Cortex of kidney (tissue), 1 donor: Measurements from ENCODE around the gene CIAO3.

Experiments used
- DNase-seq: peaks from one replicate; lab custom pipeline; 2025; lab: John Stamatoyannopoulos, UW

The CIAO3 gene

DNA sequence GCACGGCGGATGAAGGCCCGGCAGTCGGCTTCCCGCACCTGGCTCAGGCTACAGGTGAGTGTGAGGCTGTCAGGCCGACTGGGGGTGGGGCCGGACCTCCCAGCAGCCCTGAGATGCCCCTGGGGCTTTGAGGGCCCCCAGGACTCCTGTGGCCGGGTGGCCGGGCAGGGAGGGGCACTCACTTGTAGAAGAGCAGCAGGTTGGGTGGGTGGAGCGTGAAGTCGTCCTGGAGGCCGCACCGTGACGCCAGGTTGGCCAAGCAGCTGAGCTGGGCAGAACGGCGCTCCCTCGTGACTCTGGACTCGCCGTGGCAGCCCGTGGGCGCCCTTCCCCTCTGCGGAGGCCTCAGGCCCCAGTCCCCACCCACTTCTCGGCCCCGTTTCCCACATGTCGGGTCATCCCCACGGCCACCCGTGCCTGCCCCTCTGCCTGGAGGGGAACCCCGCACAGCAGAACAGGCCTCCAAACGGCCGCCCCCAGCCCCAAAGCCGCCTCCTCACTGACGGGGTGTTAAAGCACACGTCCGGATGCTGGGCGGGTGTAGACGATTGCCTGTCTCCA lies 34.5 kb upstream of the CIAO3 start:
- no peak for DNase-seq

GRCh38 chr16:774086-775001 lies 33.5 kb upstream of the CIAO3 start:
- no peak for DNase-seq

GRCh38 chr16:772959-773358 lies 32.2 kb upstream of the CIAO3 start:
- no peak for DNase-seq

DNA sequence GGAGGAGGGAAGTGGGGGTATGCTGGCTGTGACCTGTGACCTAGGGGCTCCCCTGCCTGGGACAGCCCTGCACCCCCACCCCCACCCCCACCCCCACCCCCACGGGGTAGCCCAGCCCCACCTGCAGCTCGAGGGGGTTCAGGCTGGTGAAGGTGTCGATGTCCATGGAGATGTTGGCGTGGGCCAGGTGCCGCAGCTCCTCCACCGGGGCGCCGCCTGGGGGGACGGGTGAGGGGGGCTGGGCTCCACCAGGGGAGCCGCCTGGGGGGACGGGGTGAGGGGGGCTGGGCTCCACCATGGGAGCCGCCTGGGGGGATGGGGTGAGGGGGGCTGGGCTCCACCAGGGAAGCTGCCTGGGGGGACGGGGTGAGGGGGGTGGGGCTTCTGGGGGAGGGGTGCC lies 29.6 kb upstream of the CIAO3 start:
- no peak for DNase-seq

GRCh38 chr16:769934-770333 lies 29.1 kb upstream of the CIAO3 start:
- DNase-seq = no peak

DNA sequence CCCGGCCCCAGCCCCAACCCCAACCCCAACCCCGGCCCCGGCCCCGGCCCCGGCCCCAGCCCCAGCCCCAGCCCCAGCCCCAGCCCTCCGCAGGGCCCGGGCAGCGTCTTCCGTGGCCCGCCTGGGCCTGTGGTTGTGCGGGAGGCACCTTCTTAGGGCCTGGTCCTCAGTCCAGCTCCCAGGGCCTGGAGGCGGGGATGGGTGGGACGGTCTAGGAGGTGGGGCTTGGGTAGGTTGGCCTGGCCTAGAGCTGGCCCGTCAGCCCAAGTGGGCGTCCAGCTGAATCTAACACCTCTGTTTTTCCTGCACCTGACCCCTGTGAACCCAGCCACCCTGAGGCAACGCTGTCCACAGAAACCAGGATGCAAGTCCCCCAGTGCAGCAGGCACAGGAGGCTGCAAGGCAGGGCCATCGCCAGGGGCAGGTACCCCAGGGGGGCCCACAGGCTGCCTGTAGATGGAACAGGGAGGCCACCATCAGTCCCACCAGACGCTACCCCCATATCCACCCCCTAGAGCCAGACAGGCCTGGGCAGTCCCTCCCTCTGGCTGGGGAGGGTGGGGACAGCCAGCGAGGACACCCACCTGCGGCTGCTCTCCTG lies 28.5 kb upstream of the CIAO3 start:
- DNase-seq = no peak

DNA sequence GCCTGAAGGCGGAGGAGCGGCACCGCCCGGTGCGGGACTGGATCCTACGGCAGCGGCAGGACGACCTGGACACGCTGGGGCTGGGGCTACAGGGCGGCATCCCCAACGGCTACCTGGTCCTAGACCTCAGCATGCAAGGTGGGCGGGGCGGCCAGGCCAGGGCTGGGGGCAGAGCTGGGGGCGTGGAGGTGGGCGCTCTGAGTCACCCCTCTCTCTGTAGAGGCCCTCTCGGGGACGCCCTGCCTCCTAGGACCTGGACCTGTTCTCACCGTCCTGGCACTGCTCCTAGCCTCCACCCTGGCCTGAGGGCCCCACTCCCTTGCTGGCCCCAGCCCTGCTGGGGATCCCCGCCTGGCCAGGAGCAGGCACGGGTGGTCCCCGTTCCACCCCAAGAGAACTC lies 27.6 kb upstream of the CIAO3 start:
- DNase-seq = no peak

GRCh38 chr16:767743-768235 lies 27.0 kb upstream of the CIAO3 start:
- no peak for DNase-seq

- no peak for DNase-seq
Measured at GRCh38 chr16:766820-767640, 26.2 kb upstream of the CIAO3 start.

- DNase-seq = no peak
Measured at GRCh38 chr16:766008-766819, 25.4 kb upstream of the CIAO3 start.

- DNase-seq = no peak
Measured at GRCh38 chr16:765488-765865, 24.7 kb upstream of the CIAO3 start.

GRCh38 chr16:764848-765487 lies 24.2 kb upstream of the CIAO3 start:
- DNase-seq = no peak

DNA sequence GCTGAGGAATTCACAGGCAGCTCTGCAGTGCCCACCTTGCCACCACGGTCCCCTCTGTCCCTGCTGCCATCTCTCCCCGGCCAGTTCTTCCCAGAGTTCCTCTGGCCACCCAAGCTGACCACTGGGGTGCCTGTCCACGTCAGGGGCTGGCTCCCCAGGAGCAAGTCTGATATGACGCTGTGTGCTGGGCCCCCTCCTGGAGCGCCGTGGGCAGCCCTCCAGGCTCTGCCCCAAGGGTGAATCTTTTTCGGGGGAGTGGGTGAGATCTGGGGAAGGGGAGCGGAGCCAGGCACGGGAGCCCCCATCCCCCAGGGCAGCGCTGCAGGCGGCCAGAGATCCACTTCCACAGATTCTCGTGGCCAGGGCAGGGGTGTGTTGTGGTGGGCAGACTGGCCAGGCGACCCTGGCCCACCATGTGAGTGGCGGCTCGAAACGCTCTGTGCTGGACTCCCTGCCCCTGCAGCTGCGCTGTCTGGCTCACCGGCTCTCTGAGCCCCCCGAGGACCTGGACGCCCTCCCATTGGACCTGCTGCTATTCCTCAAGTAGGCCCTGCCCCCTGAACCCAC lies 23.5 kb upstream of the CIAO3 start:
- DNase-seq = no peak

DNA sequence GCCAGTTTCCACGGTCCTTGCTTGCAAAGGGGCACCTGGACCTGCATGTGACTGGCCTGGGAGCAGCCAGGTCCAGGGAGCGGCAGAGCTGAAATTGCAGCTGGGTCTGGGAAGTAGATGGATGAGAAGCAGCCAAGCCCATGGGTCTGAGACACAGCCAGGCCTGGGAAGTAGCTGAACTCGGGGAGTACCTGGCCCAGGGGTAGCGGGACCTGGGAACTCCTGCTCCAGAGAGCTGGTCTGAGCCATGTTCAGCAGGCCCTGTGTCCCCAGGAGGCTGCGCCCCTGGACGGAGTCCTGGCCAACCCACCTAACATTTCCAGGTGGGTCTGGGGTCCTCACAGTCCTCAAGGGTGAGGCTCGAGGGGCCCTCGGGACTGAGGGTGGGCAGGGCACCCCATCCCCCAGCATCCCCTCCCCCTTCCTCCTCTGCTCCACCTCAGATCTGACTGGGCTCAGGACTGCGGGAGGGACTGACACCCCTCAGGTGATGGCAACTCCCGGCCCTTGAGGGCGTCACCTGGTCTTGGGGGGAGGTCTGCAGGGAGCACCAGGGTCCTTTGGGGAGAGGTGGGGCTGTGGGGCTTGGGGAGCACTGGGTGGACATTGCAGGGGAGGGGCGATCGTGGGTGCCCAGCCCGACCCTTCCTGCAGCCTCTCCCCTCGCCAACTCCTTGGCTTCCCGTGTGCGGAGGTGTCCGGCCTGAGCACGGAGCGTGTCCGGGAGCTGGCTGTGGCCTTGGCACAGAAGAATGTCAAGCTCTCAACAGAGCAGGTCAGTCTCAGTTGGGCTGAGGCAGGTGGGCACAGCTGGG lies 22.8 kb upstream of the CIAO3 start:
- no peak for DNase-seq

- DNase-seq = no peak
Measured at GRCh38 chr16:762595-763268, 21.9 kb upstream of the CIAO3 start.

- no peak for DNase-seq
Measured at GRCh38 chr16:761625-762513, 21.1 kb upstream of the CIAO3 start.

GRCh38 chr16:760545-761343 lies 19.9 kb upstream of the CIAO3 start, which contains the start of gene MSLN:
TSS of gene MSLN (plus strand) at chr16:760734. CDS start at chr16:762681, 1,947 bp downstream.
- no peak for DNase-seq
